ENCODE measurements around the gene GJB3. TPM values are rescaled to one million over a fixed set of nuclear protein-coding genes. Genes with fewer than 3 reads are reported as not detected.
"Not testable (repeated sequence)": the region's sequence is repeated elsewhere in the genome, so short reads cannot be mapped to it uniquely, and the experiment has no call there.

GJB3 gene
- total RNA-seq, 1 donor from 2014 or later: 24.6 TPM

DNA sequence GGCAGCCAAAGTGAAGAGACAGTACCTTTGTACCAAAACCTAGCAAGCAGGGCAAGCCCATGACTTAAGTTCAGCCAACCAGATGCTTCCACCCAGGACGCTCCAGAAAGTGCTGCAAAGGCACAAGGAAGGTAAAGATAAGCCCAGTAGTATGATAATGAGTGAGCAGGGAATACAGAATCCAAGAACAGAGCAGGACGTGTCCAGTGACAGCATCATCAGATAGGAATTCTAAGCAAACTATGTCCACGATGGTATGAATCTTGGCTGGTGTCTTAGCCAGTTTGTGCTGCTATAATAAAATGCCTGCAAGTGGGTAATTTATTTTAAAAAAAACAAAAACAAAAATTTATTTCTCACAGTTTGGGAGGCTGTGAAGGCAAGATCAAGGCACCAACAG is 25.4 kb downstream of the GJB3 start:
- TF ChIP-seq POLR2A (IDR thresholded peaks at IDR 0.05): no peak
- no peak for TF ChIP-seq POLR2AphosphoS5 (IDR thresholded peaks at IDR 0.05; ENCODE audit: insufficient read depth in 1 of 2, low read depth in 1 of 2)
- TF ChIP-seq, protein P1, sequence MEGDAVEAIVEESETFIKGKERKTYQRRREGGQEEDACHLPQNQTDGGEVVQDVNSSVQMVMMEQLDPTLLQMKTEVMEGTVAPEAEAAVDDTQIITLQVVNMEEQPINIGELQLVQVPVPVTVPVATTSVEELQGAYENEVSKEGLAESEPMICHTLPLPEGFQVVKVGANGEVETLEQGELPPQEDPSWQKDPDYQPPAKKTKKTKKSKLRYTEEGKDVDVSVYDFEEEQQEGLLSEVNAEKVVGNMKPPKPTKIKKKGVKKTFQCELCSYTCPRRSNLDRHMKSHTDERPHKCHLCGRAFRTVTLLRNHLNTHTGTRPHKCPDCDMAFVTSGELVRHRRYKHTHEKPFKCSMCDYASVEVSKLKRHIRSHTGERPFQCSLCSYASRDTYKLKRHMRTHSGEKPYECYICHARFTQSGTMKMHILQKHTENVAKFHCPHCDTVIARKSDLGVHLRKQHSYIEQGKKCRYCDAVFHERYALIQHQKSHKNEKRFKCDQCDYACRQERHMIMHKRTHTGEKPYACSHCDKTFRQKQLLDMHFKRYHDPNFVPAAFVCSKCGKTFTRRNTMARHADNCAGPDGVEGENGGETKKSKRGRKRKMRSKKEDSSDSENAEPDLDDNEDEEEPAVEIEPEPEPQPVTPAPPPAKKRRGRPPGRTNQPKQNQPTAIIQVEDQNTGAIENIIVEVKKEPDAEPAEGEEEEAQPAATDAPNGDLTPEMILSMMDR (IDR thresholded peaks at IDR 0.05): no peak
- intact Hi-C loops (cut with DNase I): no loop called here
- no peak for DNase-seq (ENCODE audit: extremely low spot score in 2 of 2)
- Histone ChIP-seq H3K27me3 (no peaks in the 10 kb centered on the region), H3K27ac (no peak overlapping the region), H3K4me1 (no peaks in the 10 kb centered on the region), H3K9me3 (no peaks in the 10 kb centered on the region), H3K4me3 (no peak overlapping the region), H3K36me3 (no peaks in the 10 kb centered on the region)

DNA sequence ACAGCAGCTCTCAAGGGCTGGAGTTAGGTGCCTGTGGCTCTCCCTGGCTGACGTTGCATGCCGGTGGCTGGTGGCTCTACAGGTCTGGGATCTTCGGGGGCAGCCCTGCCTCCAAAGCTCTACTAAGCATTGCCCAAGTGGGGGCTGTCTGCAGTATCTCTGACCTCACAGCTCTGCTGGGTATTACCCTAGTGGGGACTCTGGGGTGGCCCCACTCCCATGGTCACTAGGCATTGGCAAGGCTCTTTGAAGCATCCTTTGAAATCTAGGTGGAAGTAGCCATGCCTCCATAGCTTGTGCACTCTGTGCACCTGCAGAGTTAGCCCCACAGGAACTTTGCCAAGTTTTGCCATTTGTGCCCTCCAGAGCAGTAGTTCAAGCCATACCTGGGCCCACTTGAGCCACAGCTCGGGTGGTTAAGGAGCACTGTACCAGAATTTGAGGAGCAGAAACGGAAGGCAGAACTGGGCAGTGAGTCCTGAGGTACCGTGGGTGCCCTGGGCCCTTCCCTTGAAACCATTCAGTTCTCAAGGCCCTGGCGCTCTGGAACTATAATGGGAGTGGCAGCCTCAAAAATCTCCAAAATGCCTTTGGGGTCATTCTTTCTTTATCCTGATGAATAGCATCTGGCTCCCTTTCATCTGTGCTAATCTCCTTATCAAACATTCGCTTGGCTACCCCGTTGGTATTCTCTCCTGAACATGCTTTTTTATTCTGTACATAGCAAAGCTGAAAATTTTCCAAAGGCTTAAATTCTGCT is 27.2 kb downstream of the GJB3 start:
- DNase-seq (ENCODE audit: extremely low spot score in 2 of 2): no peak
- Histone ChIP-seq H3K4me1 (no peaks in the 10 kb centered on the region), H3K27me3 (no peaks in the 10 kb centered on the region), H3K36me3 (no peaks in the 10 kb centered on the region), H3K27ac (no peak overlapping the region), H3K4me3 (no peak overlapping the region), H3K9me3 (no peaks in the 10 kb centered on the region)
- intact Hi-C loops (cut with DNase I): no loop called here
- TF ChIP-seq, protein P1 (IDR thresholded peaks at IDR 0.05): no peak

GRCh38 chr1:34810781-34811180 is 29.8 kb downstream of the GJB3 start:
- H3K4me3 ChIP-seq; DNase-seq (ENCODE audit: extremely low spot score in 2 of 2); intact Hi-C loops (cut with DNase I); H3K36me3 ChIP-seq; H3K27me3 ChIP-seq; H3K4me1 ChIP-seq; H3K27ac ChIP-seq; H3K9me3 ChIP-seq: not testable (repeated sequence)

DNA sequence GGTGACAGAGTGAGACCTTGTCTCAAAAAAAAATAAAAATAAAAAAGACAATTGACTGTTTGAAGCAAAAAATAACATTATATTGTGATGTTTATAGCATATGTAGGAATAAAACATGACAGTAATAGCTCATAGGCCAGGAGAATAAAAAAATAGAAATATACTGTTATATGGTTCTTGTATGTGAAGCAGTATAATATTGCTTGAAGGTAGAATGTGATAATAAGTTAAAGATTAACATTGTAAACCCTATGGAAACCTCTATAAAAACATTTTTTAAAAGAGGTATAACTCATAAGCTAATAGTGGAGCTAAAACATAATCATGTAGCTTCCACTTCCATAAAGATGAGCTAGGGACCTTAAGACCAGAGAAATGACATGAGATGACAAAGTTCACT is 35.3 kb downstream of the GJB3 start:
- H3K27me3 ChIP-seq: no peaks in the 10 kb centered on the region
- no peaks in the 10 kb centered on the region for H3K9me3 ChIP-seq
- H3K36me3 ChIP-seq: no peaks in the 10 kb centered on the region
- H3K27ac ChIP-seq: no peak overlapping the region
- H3K4me3 ChIP-seq: no peak overlapping the region
- intact Hi-C loops (cut with DNase I): no loop called here
- TF ChIP-seq POLR2A (IDR thresholded peaks at IDR 0.05): no peak
- TF ChIP-seq, protein P1 (IDR thresholded peaks at IDR 0.05): no peak
- TF ChIP-seq POLR2AphosphoS5 (IDR thresholded peaks at IDR 0.05; ENCODE audit: insufficient read depth in 1 of 2, low read depth in 1 of 2): no peak
- no peaks in the 10 kb centered on the region for H3K4me1 ChIP-seq
- DNase-seq (ENCODE audit: extremely low spot score in 2 of 2): no peak

DNA sequence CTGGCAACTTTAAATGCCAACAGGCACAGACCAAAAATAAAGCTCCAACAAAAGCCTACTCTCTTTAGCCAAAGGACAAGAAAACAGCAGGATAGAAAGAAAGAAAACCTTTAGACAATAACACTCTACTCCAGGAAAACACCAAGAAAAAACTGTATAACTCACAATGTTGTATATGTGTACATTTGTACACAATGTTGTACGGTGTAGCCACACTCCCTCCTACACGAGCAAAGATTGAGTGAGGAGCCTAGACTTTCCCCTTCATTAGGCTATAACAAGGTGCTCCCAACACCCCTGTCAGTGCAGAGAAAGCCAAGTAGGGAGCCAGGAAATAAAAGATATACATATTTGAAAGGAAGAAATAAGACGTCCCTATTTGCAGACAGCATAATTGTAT is 35.8 kb downstream of the GJB3 start:
- no peaks in the 10 kb centered on the region for H3K27me3 ChIP-seq
- no peaks in the 10 kb centered on the region for H3K4me1 ChIP-seq
- DNase-seq (ENCODE audit: extremely low spot score in 2 of 2): no peak
- no peak for TF ChIP-seq POLR2A (IDR thresholded peaks at IDR 0.05)
- TF ChIP-seq POLR2AphosphoS5 (IDR thresholded peaks at IDR 0.05; ENCODE audit: insufficient read depth in 1 of 2, low read depth in 1 of 2): no peak
- TF ChIP-seq, protein P1 (IDR thresholded peaks at IDR 0.05): no peak
- no peak overlapping the region for H3K4me3 ChIP-seq
- H3K36me3 ChIP-seq: no peaks in the 10 kb centered on the region
- intact Hi-C loops (cut with DNase I): no loop called here
- no peaks in the 10 kb centered on the region for H3K9me3 ChIP-seq
- H3K27ac ChIP-seq: no peak overlapping the region

DNA sequence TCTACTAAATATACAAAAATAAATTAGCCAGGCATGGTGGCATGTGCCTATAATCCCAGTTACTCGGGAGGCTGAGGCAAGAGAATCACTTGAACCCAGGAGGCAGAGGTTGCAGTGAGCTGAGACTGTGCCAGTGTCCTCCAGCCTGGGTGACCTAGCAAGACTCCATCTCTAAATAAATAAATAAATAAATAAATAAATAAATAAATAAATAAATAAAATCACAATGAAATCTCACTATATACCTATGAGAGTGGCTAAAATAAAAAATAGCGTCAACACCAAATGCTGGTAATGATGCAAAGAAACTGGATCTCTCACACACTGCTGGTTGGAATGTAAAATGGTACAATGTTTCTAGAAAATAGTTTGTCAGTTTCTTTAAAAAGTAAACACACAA is 37.8 kb downstream of the GJB3 start:
- intact Hi-C loops (cut with DNase I); DNase-seq (ENCODE audit: extremely low spot score in 2 of 2); H3K27ac ChIP-seq; H3K36me3 ChIP-seq; H3K27me3 ChIP-seq; H3K4me1 ChIP-seq; H3K4me3 ChIP-seq; H3K9me3 ChIP-seq: not testable (repeated sequence)

All from vagina (tissue), 2 donors.